K562 (cell line): ENCODE measurements around the gene USP4. TPM values are rescaled to one million over a fixed set of nuclear protein-coding genes. Genes with fewer than 3 reads are reported as not detected.
A peak's percentile ranks its signal among the peaks of the same experiment; 100 is the strongest.

ENCODE experiments used
- ARID3B ChIP-seq: fragments of 250-450 bp; sonication (Bioruptor Pico); IDR thresholded peaks from 2 replicates; pipeline ENCODE4 v1.4.0; 2020; ENCODE audit warnings: borderline replicate concordance
- CBX5 ChIP-seq: IDR thresholded peaks from 2 replicates; pipeline ENCODE4 v1.6.1; 2014; ENCODE audit warnings: low read depth, borderline replicate concordance
- E2F1 ChIP-seq: sonication (generic); formaldehyde crosslinking; IDR thresholded peaks from 2 replicates; pipeline ENCODE4 v1.8.1; 2023; ENCODE audit warnings: mild to moderate bottlenecking, missing genetic modification reagents, moderate library complexity
- ESRRB ChIP-seq: fragments of 250-450 bp; sonication (Bioruptor Pico); IDR thresholded peaks from 2 replicates; pipeline ENCODE4 v1.5.0; 2020; ENCODE audit warnings: mild to moderate bottlenecking, moderate library complexity, borderline replicate concordance
- ETS1 ChIP-seq: conservative IDR thresholded peaks from 2 replicates; pipeline ENCODE4 v1.6.1; 2011; ENCODE audit warnings: low read depth, mild to moderate bottlenecking, low read length; ENCODE audit not compliant: control insufficient read depth
- ETV1 ChIP-seq: fragments of 450-650 bp; conservative IDR thresholded peaks from 2 replicates; pipeline ENCODE4 v1.6.1; 2016; ENCODE audit warnings: missing genetic modification characterization, control low read depth, low read depth, missing compliant biosample characterization
- HMBOX1 ChIP-seq: sonication (generic); IDR thresholded peaks from 2 replicates; pipeline ENCODE4 v1.6.1; 2016
- MTA1 ChIP-seq: fragments of 450-650 bp; IDR thresholded peaks from 2 replicates; pipeline ENCODE4 v1.6.1; 2017; ENCODE audit warnings: borderline replicate concordance
- NEUROD1 ChIP-seq: fragments of 150-350 bp; IDR thresholded peaks from 2 replicates; pipeline ENCODE4 v1.6.1; 2014; ENCODE audit warnings: borderline replicate concordance, low read length, low read depth; ENCODE audit not compliant: partially characterized antibody
- SMARCA5 ChIP-seq: fragments of 450-650 bp; IDR thresholded peaks from 2 replicates; pipeline ENCODE4 v1.6.1; 2016
- SNRNP70 ChIP-seq: fragments of 200-400 bp; formaldehyde crosslinking; optimal IDR thresholded peaks from 2 replicates; pipeline ENCODE3; 2017; ENCODE audit warnings: low read depth, low read length
- SOX6 ChIP-seq: fragments of 450-650 bp; IDR thresholded peaks from 2 replicates; pipeline ENCODE4 v1.6.1; 2014; ENCODE audit warnings: mild to moderate bottlenecking
- SP1 ChIP-seq: sonication (generic); formaldehyde crosslinking; IDR thresholded peaks from 2 replicates; pipeline ENCODE4 v1.8.1; 2022; ENCODE audit warnings: mild to moderate bottlenecking, missing genetic modification reagents
- SPI1 ChIP-seq: IDR thresholded peaks from 2 replicates; pipeline ENCODE4 v1.6.1; 2011; ENCODE audit warnings: low read depth, low read length, control low read depth, borderline replicate concordance
- U2AF1 ChIP-seq: fragments of 200-400 bp; formaldehyde crosslinking; optimal IDR thresholded peaks from 2 replicates; pipeline ENCODE3; 2017; ENCODE audit warnings: mild to moderate bottlenecking, low read depth, low read length, moderate library complexity
- ZBTB1 ChIP-seq: sonication (generic); formaldehyde crosslinking; IDR thresholded peaks from 2 replicates; pipeline ENCODE4 v1.8.1; 2023; ENCODE audit warnings: missing genetic modification reagents, low read depth, mild to moderate bottlenecking, borderline replicate concordance
- ZBTB12 ChIP-seq: fragments of 250-450 bp; sonication (Bioruptor Pico); IDR thresholded peaks from 2 replicates; pipeline ENCODE4 v1.4.0; 2020
- ZBTB9 ChIP-seq: fragments of 450-650 bp; formaldehyde crosslinking; IDR thresholded peaks from 2 replicates; pipeline ENCODE4 v1.4.0; 2020; ENCODE audit warnings: mild to moderate bottlenecking, moderate library complexity
- ZNF766 ChIP-seq: fragments of 200-800 bp; sonication (Bioruptor generic); conservative IDR thresholded peaks from 2 replicates; pipeline ENCODE4 v1.6.1; 2016; ENCODE audit warnings: missing genetic modification characterization, missing compliant biosample characterization
- ZNF79 ChIP-seq: fragments of 250-450 bp; sonication (Bioruptor Pico); IDR thresholded peaks from 2 replicates; pipeline ENCODE4 v1.4.0; 2020; ENCODE audit warnings: low read depth, mild to moderate bottlenecking, moderate library complexity
- polyA plus RNA-seq, 8 experiments: library from polyadenylated mRNA; depleted of rRNA in 4 of 8; stranded (reverse) in 5 of 8; unstranded in 3 of 8; fragments of >200 nt; fragmentation: Nextera tagmentation in 2 of 8; fragmentation: Illumina TruSeq in 1 of 8; extraction: Ambion mirVana in 2 of 8; extraction: Trizol in 1 of 8; gene quantifications; 2 replicates each; pipeline versions ENCODE4 v1.2.1 to v1.2.3, GENCODE V29; 2011 to 2014; ENCODE audit warnings: inconsistent platforms in 1 of 8, missing spikeins in 1 of 8
- total RNA-seq, 7 experiments: library from RNA; depleted of rRNA in 6 of 7; stranded (reverse); fragments of >200 nt in 6 of 7; fragmentation: Illumina TruSeq in 2 of 7; extraction: Trizol in 2 of 7; gene quantifications; 2 replicates each; pipeline versions ENCODE4 v1.2.1 to v1.2.3, GENCODE V29; 2011 to 2021; ENCODE audit warnings: low replicate concordance in 1 of 7

The USP4 gene
- total and polyA plus RNA-seq, 9 of the 15 experiments (the other 6 are each of a cell fraction or from before 2014, with no cell fraction given) = 11.8 to 40.4 (median 22.9) TPM

GRCh38 chr3:49339941-49340800, at the start of gene USP4 (continued):
- TF ChIP-seq SP1 (CRISPR knock-in tag) = peak; percentile 67
- no peak for TF ChIP-seq ZBTB9 (CRISPR knock-in tag)
- no peak for TF ChIP-seq ARID3B (CRISPR knock-in tag)
- no peak; the same call in 1 of the 2 replicates for TF ChIP-seq ETS1
- no peak for TF ChIP-seq ESRRB (CRISPR knock-in tag)
- peak; percentile 56 for TF ChIP-seq SPI1
- TF ChIP-seq ZBTB12 (CRISPR knock-in tag) = no peak
- no peak for TF ChIP-seq SMARCA5
- peak; percentile 94 for TF ChIP-seq E2F1
- TF ChIP-seq HMBOX1 = peak; percentile 89
- TF ChIP-seq SOX6 = peak; percentile 66
- no peak for TF ChIP-seq U2AF1
- TF ChIP-seq SNRNP70 = no peak
- TF ChIP-seq ZNF766 (CRISPR knock-in tag) = peak; percentile 63
- peak; percentile 27 for TF ChIP-seq NEUROD1
- 0 out of 2 replicates have a peak, but pooled peaks have one; percentile 21 for TF ChIP-seq CBX5
- TF ChIP-seq MTA1 = 0 out of 2 replicates have a peak, but pooled peaks have one; percentile 47
- no peak; the same call in 1 of the 2 replicates for TF ChIP-seq ZBTB1 (CRISPR knock-in tag)
- no peak for TF ChIP-seq ZNF79 (CRISPR knock-in tag)
- TF ChIP-seq ETV1 = peak; percentile 25; the same call in 1 of the 2 replicates
